Fibroblast of pulmonary artery (primary cell): ENCODE data around the gene KIF26B.

Experiments used
- DNase-seq: peaks from one replicate; pipeline ENCODE4 v3.0.0-alpha.2; 2010; ENCODE audit warnings: low read depth
- H3K4me3 ChIP-seq: replicated peaks from 2 replicates; pipeline ENCODE4 v1.5.1; 2011; ENCODE audit warnings: low read depth, mild to moderate bottlenecking, control low read depth, low read length, moderate library complexity
- TF ChIP-seq, protein P1 (sequence below): IDR thresholded peaks from 2 replicates; pipeline ENCODE4 v1.5.1; 2011; ENCODE audit warnings: mild to moderate bottlenecking, control low read depth, low read length, inconsistent platforms; ENCODE audit errors: missing control alignments

Gene KIF26B

DNA sequence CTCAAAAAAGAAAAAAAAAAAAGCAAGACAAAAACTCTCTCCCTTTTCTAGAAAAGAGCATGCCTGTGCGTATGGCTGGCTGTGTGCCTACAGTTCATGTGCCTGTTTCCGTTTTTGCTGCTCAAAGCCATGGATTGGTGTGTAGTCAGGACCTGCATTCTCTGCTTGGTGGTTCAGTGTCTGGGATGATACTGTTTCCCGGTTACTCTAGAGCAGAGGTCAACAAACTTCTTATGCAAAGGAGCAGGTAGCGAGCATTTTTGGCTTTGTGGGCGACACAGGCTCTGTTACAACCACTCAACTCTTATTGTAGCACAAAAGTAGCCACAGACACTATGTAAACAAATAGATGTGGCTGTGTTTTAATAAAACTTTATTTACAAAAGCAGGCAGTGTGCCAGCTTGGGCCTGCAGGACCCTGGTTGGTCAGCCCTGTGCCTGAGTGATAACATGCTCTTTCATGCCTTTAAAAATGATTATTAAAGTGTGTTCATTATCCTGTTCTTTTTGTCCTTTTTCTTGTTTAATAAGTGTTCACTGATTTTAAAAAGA is 524.2 kb downstream of the KIF26B start:
- no peak overlapping the region for H3K4me3 ChIP-seq
- DNase-seq, result no peak
- TF ChIP-seq, protein P1, sequence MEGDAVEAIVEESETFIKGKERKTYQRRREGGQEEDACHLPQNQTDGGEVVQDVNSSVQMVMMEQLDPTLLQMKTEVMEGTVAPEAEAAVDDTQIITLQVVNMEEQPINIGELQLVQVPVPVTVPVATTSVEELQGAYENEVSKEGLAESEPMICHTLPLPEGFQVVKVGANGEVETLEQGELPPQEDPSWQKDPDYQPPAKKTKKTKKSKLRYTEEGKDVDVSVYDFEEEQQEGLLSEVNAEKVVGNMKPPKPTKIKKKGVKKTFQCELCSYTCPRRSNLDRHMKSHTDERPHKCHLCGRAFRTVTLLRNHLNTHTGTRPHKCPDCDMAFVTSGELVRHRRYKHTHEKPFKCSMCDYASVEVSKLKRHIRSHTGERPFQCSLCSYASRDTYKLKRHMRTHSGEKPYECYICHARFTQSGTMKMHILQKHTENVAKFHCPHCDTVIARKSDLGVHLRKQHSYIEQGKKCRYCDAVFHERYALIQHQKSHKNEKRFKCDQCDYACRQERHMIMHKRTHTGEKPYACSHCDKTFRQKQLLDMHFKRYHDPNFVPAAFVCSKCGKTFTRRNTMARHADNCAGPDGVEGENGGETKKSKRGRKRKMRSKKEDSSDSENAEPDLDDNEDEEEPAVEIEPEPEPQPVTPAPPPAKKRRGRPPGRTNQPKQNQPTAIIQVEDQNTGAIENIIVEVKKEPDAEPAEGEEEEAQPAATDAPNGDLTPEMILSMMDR, result no peak

GRCh38 chr1:245679821-245680780 is 525.3 kb downstream of the KIF26B start:
- no peak for DNase-seq

DNA sequence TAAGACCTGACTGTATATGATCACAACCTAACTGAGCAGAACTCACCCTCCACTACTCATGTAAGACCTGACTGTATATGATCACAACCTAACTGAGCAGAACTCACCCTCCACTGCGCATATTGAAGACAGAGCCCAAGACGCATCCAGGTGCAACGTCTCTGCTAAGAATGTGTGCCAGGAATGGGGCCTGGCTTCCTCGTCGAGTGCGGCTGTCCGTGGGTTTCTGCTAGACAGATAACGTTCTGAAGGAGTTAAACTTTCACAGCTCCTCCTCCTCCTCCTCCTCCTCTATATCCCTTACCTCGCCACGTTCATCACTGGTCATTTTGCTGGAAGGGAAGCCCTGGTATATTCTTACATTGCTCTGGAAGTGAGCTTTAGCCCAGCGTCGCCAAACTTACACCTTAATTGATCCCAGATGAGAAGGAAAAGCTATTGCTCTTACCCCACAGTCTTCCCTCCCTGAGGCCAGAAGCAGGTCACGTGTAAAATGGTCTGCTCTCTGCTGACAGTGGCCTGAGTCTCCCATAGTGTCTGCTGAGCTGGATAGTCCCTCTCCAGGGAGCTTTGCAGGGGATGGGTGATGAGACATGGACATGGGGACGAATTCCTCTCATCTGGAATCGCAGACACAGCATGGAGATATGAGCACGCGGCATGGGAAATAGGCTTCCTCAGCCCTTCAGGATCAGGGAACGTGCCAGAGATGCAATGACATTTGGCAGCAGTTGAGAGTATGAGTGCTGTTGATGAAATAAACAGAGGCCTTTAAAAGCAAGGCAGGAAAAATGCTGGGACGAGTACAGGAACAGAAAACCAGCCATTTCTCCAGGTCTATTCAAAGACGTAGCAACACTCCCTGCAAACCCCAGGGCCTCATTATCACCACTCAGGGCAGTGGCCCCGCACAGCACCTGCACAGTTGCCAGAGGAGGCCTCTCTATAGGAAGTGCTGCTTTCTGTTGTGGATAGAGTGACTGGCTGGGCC is 528.1 kb downstream of the KIF26B start:
- no peak overlapping the region for H3K4me3 ChIP-seq
- TF ChIP-seq, protein P1, result no peak
- DNase-seq, result peak; percentile 25

More at GRCh38 chr1:245679821-245680780, 525.3 kb downstream of the KIF26B start:
- H3K4me3 ChIP-seq, result no peak overlapping the region
- TF ChIP-seq, protein P1, result no peak

DNA sequence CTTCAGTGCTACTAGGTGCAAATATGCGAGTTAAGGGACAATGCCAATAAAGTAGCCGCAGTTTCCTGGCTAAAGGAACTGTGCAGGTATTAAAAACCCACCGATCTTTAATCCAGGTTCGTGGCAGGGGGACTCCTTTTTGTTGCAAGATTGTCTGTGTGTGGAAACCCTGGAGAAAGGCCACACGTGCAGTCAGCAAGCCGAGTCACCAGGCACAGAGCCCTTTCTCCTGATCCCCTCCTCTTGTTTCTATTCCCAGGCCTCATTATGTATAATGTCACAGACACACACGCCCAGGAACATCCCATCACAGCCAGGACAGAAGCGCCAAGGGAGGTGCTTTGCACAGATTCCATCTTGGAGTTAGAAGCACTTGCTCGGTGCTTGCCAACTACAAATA is 528.9 kb downstream of the KIF26B start:
- TF ChIP-seq, protein P1, result no peak
- DNase-seq, result no peak
- no peak overlapping the region for H3K4me3 ChIP-seq

DNA sequence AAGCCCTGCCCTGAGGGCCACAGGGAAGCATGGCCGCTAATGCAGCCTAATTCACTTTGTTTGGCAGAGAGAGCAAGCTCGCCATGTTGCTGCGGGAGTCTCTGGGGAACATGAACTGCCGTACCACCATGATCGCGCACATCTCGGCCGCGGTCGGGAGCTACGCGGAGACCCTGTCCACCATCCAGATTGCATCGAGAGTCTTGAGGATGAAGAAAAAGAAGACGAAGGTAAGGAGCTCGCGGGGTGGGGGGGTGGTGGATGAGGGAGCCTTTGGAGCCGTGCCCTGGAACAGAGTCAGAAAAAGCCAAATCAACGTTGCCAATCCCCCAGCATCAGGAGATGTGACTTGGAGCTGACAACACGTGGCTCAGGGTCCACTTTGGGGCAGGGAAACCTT is 529.4 kb downstream of the KIF26B start:
- H3K4me3 ChIP-seq, result no peak overlapping the region
- no peak for DNase-seq
- TF ChIP-seq, protein P1, result no peak

GRCh38 chr1:245684571-245684970 is 529.8 kb downstream of the KIF26B start:
- DNase-seq, result no peak
- no peak overlapping the region for H3K4me3 ChIP-seq
- TF ChIP-seq, protein P1, result no peak
